GM12875 (cell line): ENCODE results near the gene PTPRR.
"Not testable (repeated sequence)": the region's sequence is repeated elsewhere in the genome, so short reads cannot be mapped to it uniquely, and the experiment has no call there.

Experiments used
- H3K4me3 ChIP-seq: one replicate; pipeline ENCODE4 v1.5.1; 2011; ENCODE audit warnings: low read depth, low read length, control low read depth
- CTCF ChIP-seq: IDR thresholded peaks from 2 replicates; pipeline ENCODE4 v1.5.1; 2011; ENCODE audit warnings: low read depth, mild to moderate bottlenecking, control low read depth, inconsistent platforms, low read length, moderate library complexity, borderline replicate concordance; ENCODE audit not compliant: insufficient read depth

The PTPRR gene

GRCh38 chr12:70822412-70822811 lies 98.1 kb downstream of the PTPRR start:
- H3K4me3 ChIP-seq = no peak overlapping the region
- no peak for TF ChIP-seq CTCF

GRCh38 chr12:70815971-70816391 lies 104.6 kb downstream of the PTPRR start:
- H3K4me3 ChIP-seq = no peak overlapping the region
- no peak for TF ChIP-seq CTCF

DNA sequence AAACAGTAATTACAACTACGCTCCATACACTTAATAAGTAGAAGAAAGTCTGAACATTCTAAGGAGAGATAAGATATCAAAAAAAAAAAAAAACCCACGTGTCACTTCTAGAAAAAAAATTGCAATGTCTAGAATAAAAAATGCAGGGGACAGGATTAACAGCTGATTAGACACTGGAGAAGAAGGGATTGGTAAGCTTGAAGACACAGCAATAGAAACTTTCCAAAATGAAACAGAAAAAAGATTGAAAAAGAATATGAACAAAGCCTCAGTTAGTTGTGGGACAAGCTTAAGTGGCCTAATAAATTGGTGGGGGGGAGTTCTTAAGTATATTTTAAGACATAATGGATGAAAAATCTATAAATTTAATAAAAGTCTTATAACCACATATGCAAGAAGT lies 105.5 kb downstream of the PTPRR start:
- TF ChIP-seq CTCF = no peak
- no peak overlapping the region for H3K4me3 ChIP-seq

DNA sequence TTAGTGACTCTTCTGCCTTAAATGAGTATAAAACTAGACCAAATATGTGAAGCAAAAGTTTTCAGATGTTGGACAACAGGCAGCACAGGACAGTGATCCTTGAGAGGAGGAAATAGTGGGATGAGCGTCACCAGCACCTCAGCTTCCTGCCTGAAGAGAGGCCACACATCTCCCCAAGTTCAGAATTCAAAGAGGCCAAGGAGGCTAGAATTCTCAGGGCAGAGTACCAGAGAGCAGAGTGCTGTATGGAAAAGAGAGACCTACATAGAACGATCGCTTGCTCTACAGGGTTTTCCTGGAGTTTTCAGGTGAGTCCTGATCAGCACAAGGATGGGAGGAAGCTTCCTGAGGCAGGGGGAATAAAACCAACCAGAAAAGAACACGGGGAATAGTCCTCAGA lies 107.0 kb downstream of the PTPRR start:
- H3K4me3 ChIP-seq = no peak overlapping the region
- no peak for TF ChIP-seq CTCF

- no peak for TF ChIP-seq CTCF
- no peak overlapping the region for H3K4me3 ChIP-seq
These were observed 108.4 kb downstream of the PTPRR start for GRCh38 chr12:70812136-70812535.

GRCh38 chr12:70809887-70810286 lies 110.7 kb downstream of the PTPRR start:
- no peak for TF ChIP-seq CTCF
- H3K4me3 ChIP-seq = no peak overlapping the region

DNA sequence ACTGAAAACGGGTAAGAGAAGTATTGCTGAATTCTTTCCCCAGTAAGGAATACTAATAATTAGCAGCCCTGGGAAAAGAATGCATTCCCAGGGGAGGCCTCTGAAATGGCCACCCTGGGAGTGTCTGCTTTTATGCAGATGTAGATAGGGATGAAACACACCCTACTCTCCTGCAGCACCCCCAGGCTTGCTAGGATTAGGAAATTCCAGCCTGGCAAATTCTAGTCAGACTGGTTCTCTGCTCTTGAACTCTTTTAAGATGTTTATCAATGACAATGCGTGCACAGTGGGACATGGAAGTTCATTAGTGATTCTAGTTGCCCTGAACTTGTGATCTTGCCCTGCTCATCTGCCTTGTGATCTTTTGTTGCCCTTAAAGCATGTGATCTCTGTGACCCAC lies 112.5 kb downstream of the PTPRR start:
- not testable (repeated sequence) for H3K4me3 ChIP-seq

GRCh38 chr12:70806827-70807226 lies 113.7 kb downstream of the PTPRR start:
- H3K4me3 ChIP-seq = no peak overlapping the region
- no peak for TF ChIP-seq CTCF
